ENCODE measurements around the gene ZNF324. TPM values are rescaled to one million over a fixed set of nuclear protein-coding genes. Genes with fewer than 3 reads are reported as not detected.

ZNF324 gene
- total and polyA plus RNA-seq, 2 of the 4 experiments (the other 2 are of a cell fraction): 6.0 to 6.6 TPM

DNA sequence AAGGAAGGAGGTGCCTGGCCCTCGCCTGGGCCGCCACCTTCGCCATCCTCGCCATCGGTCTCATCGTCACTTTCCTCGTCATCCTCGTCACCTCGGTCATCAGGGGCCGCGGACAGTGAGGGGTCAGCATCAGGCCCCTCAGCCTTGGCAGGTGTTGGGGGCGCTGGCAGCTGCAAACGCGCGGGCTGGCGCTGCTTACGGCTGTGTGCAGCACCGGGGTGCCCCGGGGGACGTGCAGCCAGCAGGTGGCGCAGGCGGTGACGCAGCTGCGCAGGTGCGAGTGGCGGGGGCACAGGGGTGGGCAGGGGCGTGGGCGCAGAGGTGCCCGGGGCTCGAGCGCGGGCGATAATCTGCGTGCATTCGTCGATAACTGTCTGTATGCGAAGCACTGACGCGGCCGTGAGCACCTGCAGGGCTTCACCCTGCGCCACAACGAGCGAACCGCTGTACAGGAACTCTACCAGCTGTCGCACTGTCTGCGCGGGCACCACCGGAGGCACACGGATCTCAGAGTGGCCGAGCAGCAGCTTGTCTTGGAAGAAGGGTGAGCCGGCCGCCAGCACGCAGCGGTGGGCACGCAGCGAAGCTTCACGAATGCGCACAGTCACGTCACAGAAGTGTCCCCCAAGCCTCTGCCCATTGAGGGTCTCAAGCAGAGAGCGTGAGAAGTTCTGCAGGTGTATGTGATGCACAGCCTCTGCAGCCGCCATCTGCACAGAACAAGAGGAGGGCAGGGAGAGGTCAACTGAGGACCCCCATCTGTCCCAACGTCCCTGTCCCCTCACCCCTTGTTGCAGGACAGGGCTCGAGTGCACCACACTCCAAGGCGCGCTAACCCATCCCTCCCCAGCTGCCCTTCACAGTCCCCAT is 50.3 kb downstream of the ZNF324 start:
- Histone ChIP-seq H2BK5ac (ENCODE audit: low read depth, low read length, poor library complexity, severe bottlenecking) (no peak overlapping the region), H3K18ac (ENCODE audit: low read depth, low read length) (no peak overlapping the region), H3K36me3 (ENCODE audit: control insufficient read depth, insufficient read depth, low read length) (peaks cover 18% of the 10 kb centered on the region), H3K79me1 (ENCODE audit: low read depth in 1 of 2, low read length in 2 of 2) (peaks cover 4 to 65% of the 10 kb centered on the region in 2 experiments; a peak in 3 of 4 replicates), H4K5ac (ENCODE audit: low read depth, low read length) (no peak overlapping the region), H3K9ac (ENCODE audit: low read depth, low read length) (no peak overlapping the region), H4K91ac (ENCODE audit: insufficient read depth, low read depth, low read length) (no peak overlapping the region), H4K8ac (ENCODE audit: low read depth in 2 of 2, low read length in 2 of 2) (no peak overlapping the region), H3K9me1 (ENCODE audit: insufficient read depth, low read length) (peaks cover 8% of the 10 kb centered on the region), H3K4me2 (ENCODE audit: low read depth, low read length) (no peak overlapping the region; the same call in 1 of the 2 replicates), H3K14ac (replicated peaks; ENCODE audit: low read depth, low read length) (no peak overlapping the region), H3K4me3 (ENCODE audit: insufficient read depth, low read depth, low read length) (no peak overlapping the region), H2BK20ac (ENCODE audit: low read depth, low read length) (no peak overlapping the region), H3K56ac (ENCODE audit: extremely low read depth, insufficient read depth, low read length) (no peak overlapping the region), H4K20me1 (ENCODE audit: insufficient read depth, low read length) (peaks cover 26% of the 10 kb centered on the region), H3K9me3 (ENCODE audit: control insufficient read depth, insufficient read depth, low read length) (no peaks in the 10 kb centered on the region), H3K4ac (ENCODE audit: low read depth, low read length) (no peak overlapping the region), H2AK9ac (replicated peaks; ENCODE audit: low read depth, low read length, poor library complexity) (no peak overlapping the region), H2BK120ac (ENCODE audit: low read depth, low read length) (no peak overlapping the region), H2BK15ac (ENCODE audit: low read depth, low read length) (no peak overlapping the region), H3K27me3 (ENCODE audit: control insufficient read depth, insufficient read depth, low read length) (no peaks in the 10 kb centered on the region), H3K4me1 (ENCODE audit: control insufficient read depth, insufficient read depth, low read length) (peaks cover 6% of the 10 kb centered on the region), H2AK5ac (ENCODE audit: low read depth, low read length) (no peak overlapping the region), H3K23ac (ENCODE audit: low read depth, low read length) (no peak overlapping the region), H2AFZ (replicated peaks; ENCODE audit: low read length, poor library complexity) (no peak overlapping the region), H3K27ac (ENCODE audit: insufficient read depth, low read length) (no peak overlapping the region)
- ATAC-seq (ENCODE audit: low read depth) (no peak), DNase-seq (no peak)
- WGBS, 2 experiments (ENCODE audit: extremely low coverage in 2 of 2, insufficient read length in 1 of 2): 95% methylated on average over 32 of the region's 65 CpGs; no CpG with 5 or more reads in 1 of the 2 experiments
- CTCF ChIA-PET: no interaction called here
- POLR2A ChIA-PET (ENCODE audit: unreplicated experiment): no interaction called here
- BruUV-seq (replicated peaks): no TSS peak
- in situ Hi-C loops (cut with MboI; ENCODE audit: low sequenced_read_pairs) (no loop called here), dilution Hi-C loops (cut with HindIII; ENCODE audit: low sequenced_read_pairs, unreplicated experiment) (no loop called here), intact Hi-C loops (cut with micrococcal nuclease) (loop anchor here (5.0 kb wide), 1 partner anchor 210 kb away; the partner anchor contains the start of gene ERVK3-1)
- TF ChIP-seq MAFK (IDR thresholded peaks at IDR 0.05; ENCODE audit: low read depth, low read length) (no peak), RCOR1 (IDR thresholded peaks at IDR 0.05; ENCODE audit: insufficient replicate concordance, low read length) (no peak), NFE2L2 (IDR thresholded peaks at IDR 0.05; ENCODE audit: low read depth, low read length) (no peak), FOS (IDR thresholded peaks at IDR 0.05; ENCODE audit: low read depth, low read length) (no peak), SMC3 (IDR thresholded peaks at IDR 0.05; ENCODE audit: low read depth, low read length) (no peak), BHLHE40 (IDR thresholded peaks at IDR 0.05; ENCODE audit: low read depth, low read length) (no peak), RFX5 (IDR thresholded peaks at IDR 0.05; ENCODE audit: low read depth, low read length) (no peak), RAD21 (IDR thresholded peaks at IDR 0.05; ENCODE audit: low read length) (no peak), MXI1 (IDR thresholded peaks at IDR 0.05; ENCODE audit: borderline replicate concordance, low read depth, low read length) (no peak), CHD1 (IDR thresholded peaks at IDR 0.05; ENCODE audit: low read depth, low read length) (no peak), CEBPB (IDR thresholded peaks at IDR 0.05; ENCODE audit: low read depth, low read length) (no peak), MAZ (IDR thresholded peaks at IDR 0.05; ENCODE audit: borderline replicate concordance, low read depth, low read length) (no peak)
- TF ChIP-seq, protein P1, sequence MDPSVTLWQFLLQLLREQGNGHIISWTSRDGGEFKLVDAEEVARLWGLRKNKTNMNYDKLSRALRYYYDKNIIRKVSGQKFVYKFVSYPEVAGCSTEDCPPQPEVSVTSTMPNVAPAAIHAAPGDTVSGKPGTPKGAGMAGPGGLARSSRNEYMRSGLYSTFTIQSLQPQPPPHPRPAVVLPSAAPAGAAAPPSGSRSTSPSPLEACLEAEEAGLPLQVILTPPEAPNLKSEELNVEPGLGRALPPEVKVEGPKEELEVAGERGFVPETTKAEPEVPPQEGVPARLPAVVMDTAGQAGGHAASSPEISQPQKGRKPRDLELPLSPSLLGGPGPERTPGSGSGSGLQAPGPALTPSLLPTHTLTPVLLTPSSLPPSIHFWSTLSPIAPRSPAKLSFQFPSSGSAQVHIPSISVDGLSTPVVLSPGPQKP (IDR thresholded peaks at IDR 0.05; ENCODE audit: borderline replicate concordance, low read depth, low read length): no peak
- TF ChIP-seq, protein P2, sequence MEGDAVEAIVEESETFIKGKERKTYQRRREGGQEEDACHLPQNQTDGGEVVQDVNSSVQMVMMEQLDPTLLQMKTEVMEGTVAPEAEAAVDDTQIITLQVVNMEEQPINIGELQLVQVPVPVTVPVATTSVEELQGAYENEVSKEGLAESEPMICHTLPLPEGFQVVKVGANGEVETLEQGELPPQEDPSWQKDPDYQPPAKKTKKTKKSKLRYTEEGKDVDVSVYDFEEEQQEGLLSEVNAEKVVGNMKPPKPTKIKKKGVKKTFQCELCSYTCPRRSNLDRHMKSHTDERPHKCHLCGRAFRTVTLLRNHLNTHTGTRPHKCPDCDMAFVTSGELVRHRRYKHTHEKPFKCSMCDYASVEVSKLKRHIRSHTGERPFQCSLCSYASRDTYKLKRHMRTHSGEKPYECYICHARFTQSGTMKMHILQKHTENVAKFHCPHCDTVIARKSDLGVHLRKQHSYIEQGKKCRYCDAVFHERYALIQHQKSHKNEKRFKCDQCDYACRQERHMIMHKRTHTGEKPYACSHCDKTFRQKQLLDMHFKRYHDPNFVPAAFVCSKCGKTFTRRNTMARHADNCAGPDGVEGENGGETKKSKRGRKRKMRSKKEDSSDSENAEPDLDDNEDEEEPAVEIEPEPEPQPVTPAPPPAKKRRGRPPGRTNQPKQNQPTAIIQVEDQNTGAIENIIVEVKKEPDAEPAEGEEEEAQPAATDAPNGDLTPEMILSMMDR (conservative IDR thresholded peaks at IDR 0.05; ENCODE audit: low read depth, low read length): no peak
